ENCODE measurements around the gene DOK3.

DOK3 gene, protein sequence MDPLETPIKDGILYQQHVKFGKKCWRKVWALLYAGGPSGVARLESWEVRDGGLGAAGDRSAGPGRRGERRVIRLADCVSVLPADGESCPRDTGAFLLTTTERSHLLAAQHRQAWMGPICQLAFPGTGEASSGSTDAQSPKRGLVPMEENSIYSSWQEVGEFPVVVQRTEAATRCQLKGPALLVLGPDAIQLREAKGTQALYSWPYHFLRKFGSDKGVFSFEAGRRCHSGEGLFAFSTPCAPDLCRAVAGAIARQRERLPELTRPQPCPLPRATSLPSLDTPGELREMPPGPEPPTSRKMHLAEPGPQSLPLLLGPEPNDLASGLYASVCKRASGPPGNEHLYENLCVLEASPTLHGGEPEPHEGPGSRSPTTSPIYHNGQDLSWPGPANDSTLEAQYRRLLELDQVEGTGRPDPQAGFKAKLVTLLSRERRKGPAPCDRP

DNA sequence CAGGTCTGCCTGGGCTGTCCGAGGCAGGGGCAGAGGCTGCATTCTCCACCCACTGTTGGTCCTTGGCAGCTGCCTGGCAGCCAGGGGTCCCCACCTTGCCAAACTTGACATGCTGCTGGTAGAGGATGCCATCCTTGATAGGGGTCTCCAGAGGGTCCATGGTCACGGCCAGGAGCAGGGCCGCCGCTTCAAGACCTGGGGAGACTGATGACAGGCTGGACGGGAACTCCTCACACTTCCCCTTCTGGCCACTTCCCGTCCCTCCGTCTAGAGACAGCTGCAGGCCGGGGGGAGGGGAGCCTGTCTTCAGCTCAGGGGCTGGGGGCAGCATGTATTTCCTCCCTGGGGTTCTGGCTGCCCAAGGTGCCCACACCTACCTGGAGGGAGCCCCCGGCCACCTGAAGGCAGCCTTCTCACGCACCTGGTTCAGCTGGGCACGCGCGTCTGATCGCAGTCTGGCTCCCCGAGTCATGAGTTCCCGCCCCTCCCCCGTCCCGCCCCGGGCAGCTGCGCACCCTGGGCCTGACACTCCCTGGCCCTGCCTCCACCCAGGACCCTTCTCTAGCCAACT lies at the start of gene DOK3:
Gene DOK3, minus strand, starts transcription at position 446 of the 571 bp plus-strand sequence. Its CDS starts 286 bp downstream, at position 160.
- H3K36me3 ChIP-seq (ENCODE audit: control insufficient read depth, insufficient read depth, low read length): peaks cover 48% of the 10 kb centered on the region
- no peaks in the 10 kb centered on the region for H3K27me3 ChIP-seq (ENCODE audit: control insufficient read depth, insufficient read depth, low read length)
- peaks cover 19% of the 10 kb centered on the region for H3K4me1 ChIP-seq (ENCODE audit: control insufficient read depth, insufficient read depth, low read length)
- H3K9ac ChIP-seq (ENCODE audit: low read length): no peak within 1 kb of the TSS
- H3K9me3 ChIP-seq (ENCODE audit: control insufficient read depth, insufficient read depth, low read depth, low read length): no peaks in the 10 kb centered on the region
- no peak within 1 kb of the TSS for H3K4me3 ChIP-seq (ENCODE audit: low read depth, low read length)
- H3K27ac ChIP-seq (ENCODE audit: low read depth, low read length): peak within 1 kb of the TSS; percentile 30; the same call in 1 of the 2 replicates

DNA sequence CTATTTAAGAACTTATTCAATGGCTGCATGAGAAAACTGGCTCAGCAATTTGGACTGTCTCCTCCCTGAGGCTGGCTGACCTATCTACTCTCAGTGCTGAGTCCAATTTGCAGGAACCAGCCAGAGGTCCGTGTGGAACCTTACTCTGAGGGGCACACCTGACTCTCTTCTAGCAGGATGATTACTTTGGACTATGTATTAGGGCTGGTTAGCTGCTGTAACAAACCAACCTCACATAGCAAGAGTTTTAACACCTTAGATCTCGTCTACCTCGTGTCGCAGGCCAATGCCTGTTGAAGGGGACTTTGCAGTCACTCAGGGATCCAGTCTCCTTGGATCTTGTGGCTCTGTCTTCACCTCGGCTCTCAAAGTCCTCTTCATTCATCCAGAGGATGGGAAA lies 48.2 kb upstream of the DOK3 start:
- Histone ChIP-seq H3K4me3 (ENCODE audit: low read depth, low read length) (no peak overlapping the region), H3K9ac (ENCODE audit: low read length) (no peak overlapping the region), H3K9me3 (ENCODE audit: control insufficient read depth, insufficient read depth, low read depth, low read length) (peaks cover 14% of the 10 kb centered on the region), H3K36me3 (ENCODE audit: control insufficient read depth, insufficient read depth, low read length) (peaks cover 3% of the 10 kb centered on the region), H3K4me1 (ENCODE audit: control insufficient read depth, insufficient read depth, low read length) (peaks cover 16% of the 10 kb centered on the region), H3K27ac (ENCODE audit: low read depth, low read length) (no peak overlapping the region), H3K27me3 (ENCODE audit: control insufficient read depth, insufficient read depth, low read length) (no peaks in the 10 kb centered on the region)

DNA sequence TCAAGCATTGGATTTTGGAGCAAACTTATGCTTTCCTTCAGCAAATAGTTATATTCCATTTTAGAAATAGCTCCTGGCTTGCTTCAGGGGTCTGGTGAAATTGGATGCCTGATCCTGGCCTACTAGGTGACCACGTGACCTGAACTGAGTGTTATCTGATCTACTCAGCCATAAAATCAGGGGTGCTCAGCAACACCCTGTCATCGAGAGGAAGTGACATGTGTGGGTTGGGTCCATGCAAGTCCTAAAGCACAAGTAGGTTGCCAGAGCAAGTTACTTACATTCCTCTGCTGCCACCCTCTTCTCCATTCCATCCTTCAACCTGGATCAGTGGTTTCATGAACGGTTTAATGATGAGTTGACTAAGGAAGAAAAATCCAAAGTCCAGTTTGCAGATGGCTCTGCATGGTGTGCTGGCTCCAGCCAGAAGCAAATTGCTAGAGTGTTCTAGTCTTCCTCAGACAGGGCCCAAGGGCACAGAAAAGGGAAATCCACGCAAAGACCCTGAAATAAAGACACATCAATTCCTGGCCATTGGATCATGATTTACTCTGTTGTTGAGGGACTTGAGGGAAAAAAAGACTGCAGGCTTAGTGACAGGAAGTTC lies 47.5 kb upstream of the DOK3 start:
- Histone ChIP-seq H3K27me3 (ENCODE audit: control insufficient read depth, insufficient read depth, low read length) (no peaks in the 10 kb centered on the region), H3K4me1 (ENCODE audit: control insufficient read depth, insufficient read depth, low read length) (peaks cover 18% of the 10 kb centered on the region), H3K36me3 (ENCODE audit: control insufficient read depth, insufficient read depth, low read length) (peaks cover 9% of the 10 kb centered on the region), H3K27ac (ENCODE audit: low read depth, low read length) (no peak overlapping the region), H3K4me3 (ENCODE audit: low read depth, low read length) (no peak overlapping the region), H3K9me3 (ENCODE audit: control insufficient read depth, insufficient read depth, low read depth, low read length) (peaks cover 9% of the 10 kb centered on the region), H3K9ac (ENCODE audit: low read length) (no peak overlapping the region)

DNA sequence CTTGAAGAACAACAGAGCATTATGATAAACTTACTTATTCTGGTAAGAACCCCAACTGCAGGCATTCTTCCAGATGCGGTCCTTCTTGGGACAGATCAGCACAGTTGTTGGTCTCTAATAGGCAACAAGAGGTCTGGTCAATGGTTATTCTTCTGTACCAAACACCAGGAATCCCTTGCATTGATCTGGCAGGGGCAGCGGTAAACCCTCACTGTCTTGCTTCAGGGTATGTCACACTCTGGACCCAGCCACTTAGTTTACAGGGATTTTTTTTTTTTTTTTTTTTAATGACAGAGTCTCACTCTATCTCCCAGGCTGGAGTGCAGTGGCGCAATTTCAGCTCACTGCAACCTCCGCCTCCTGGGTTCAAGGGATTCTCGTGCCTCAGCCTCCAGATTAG lies 46.0 kb upstream of the DOK3 start:
- H3K4me3 ChIP-seq (ENCODE audit: low read depth, low read length): no peak overlapping the region
- no peak overlapping the region for H3K27ac ChIP-seq (ENCODE audit: low read depth, low read length)
- H3K4me1 ChIP-seq (ENCODE audit: control insufficient read depth, insufficient read depth, low read length): peaks cover 18% of the 10 kb centered on the region
- no peaks in the 10 kb centered on the region for H3K27me3 ChIP-seq (ENCODE audit: control insufficient read depth, insufficient read depth, low read length)
- no peak overlapping the region for H3K9ac ChIP-seq (ENCODE audit: low read length)
- peaks cover 23% of the 10 kb centered on the region for H3K36me3 ChIP-seq (ENCODE audit: control insufficient read depth, insufficient read depth, low read length)
- H3K9me3 ChIP-seq (ENCODE audit: control insufficient read depth, insufficient read depth, low read depth, low read length): no peaks in the 10 kb centered on the region

DNA sequence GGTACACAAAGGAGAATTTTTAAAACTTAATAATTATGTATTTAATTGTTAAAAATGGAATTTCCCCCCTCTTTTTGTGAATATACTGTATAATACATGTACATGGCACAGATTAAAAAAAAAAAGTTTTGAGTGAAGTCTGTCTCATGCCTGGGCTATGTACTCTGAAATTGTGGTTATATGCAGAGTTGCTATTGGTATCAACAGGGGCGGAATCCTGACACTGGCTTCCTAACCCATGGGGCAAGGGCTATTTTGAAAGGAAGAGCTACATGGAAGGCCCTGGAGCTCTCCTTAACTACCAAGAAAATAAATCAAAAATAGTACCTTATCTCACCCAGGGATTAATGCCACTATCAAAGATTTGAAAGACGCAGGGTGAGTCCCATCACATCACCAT lies 45.6 kb upstream of the DOK3 start:
- no peaks in the 10 kb centered on the region for H3K27me3 ChIP-seq (ENCODE audit: control insufficient read depth, insufficient read depth, low read length)
- peaks cover 27% of the 10 kb centered on the region for H3K36me3 ChIP-seq (ENCODE audit: control insufficient read depth, insufficient read depth, low read length)
- H3K27ac ChIP-seq (ENCODE audit: low read depth, low read length): no peak overlapping the region
- H3K4me3 ChIP-seq (ENCODE audit: low read depth, low read length): no peak overlapping the region
- no peak overlapping the region for H3K9ac ChIP-seq (ENCODE audit: low read length)
- peaks cover 18% of the 10 kb centered on the region for H3K4me1 ChIP-seq (ENCODE audit: control insufficient read depth, insufficient read depth, low read length)
- no peaks in the 10 kb centered on the region for H3K9me3 ChIP-seq (ENCODE audit: control insufficient read depth, insufficient read depth, low read depth, low read length)

DNA sequence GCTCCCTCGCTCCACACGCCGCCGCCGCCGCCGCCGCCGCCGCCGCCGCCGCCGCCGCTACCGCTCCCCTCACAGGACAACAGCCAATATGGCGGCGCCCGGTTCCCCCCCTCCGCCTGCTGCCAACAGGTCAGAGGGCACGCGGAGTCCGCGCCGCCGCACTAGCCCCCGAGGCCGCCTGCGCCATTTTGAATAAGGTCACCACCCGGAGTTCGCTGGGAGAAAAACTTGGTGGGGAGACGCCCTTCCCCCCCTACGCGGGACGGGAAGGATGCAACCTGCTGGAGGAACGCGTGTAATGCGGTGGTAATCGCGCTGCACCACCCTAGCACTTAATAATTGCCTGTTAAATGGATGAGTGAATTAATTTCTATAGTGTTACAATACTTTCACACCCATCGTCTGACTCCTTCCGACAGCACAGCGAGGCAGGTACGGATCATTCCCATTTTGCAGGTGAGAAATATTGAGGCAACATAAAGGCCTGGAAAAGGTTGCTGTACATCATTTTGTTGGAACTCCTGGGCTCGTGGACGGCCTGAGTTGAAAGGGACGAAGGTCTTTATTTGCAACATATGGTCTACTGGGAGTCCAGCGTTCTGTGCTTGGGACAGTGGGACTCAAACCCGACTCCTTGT lies 45.0 kb upstream of the DOK3 start, which contains the start of gene FAM193B:
Gene FAM193B, minus strand, starts transcription at position 90 of the 638 bp plus-strand sequence. CDS start 105 bp downstream, outside the sequence.
- Histone ChIP-seq H3K36me3 (ENCODE audit: control insufficient read depth, insufficient read depth, low read length) (peaks cover 30% of the 10 kb centered on the region), H3K27me3 (ENCODE audit: control insufficient read depth, insufficient read depth, low read length) (no peaks in the 10 kb centered on the region), H3K9me3 (ENCODE audit: control insufficient read depth, insufficient read depth, low read depth, low read length) (no peaks in the 10 kb centered on the region), H3K27ac (ENCODE audit: low read depth, low read length) (peak within 1 kb of the TSS; percentile 79; the same call in 1 of the 2 replicates), H3K9ac (ENCODE audit: low read length) (peak within 1 kb of the TSS; percentile 91), H3K4me3 (ENCODE audit: low read depth, low read length) (peak within 1 kb of the TSS; percentile 98), H3K4me1 (ENCODE audit: control insufficient read depth, insufficient read depth, low read length) (peaks cover 18% of the 10 kb centered on the region)

DNA sequence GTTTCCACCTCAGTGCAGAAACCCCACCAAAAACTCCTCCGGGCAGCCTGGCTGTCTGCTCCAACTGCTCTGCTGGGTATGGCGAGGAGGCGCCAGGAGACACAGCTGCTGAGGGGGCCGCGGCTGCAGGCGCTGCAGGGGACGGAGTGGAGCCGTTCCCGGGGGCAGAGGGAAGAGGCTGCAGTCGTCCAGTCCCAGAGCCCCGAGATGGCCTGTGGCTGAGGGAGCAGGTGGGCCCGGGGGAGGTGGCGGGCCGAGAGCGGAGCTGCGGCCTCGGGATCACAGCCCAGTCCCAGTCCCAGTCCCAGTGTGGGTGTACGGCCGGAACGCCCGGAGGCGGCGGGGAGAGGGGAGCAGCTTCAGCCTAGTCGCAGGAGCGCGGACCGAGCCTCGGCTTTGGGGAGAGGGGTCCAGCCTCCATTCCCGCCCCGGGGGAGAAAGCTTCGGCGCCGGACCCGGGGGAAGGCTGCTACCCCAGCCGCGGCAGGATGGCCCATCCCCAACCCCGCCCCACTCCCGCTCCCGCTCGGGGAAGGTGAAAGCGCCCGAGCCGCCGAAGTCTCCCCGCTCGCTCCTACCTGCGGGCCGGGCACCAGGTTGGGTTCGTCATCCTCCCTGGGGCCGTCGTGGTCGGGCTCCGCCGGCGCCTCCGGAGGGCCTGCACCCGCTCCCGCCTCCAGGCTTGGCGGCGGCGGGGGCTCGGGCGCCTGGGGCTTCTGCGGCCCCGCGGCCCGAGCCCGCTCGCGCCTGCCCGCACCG lies 44.2 kb upstream of the DOK3 start:
- H3K27me3 ChIP-seq (ENCODE audit: control insufficient read depth, insufficient read depth, low read length): no peaks in the 10 kb centered on the region
- H3K27ac ChIP-seq (ENCODE audit: low read depth, low read length): peak overlapping the region; percentile 79; the same call in 1 of the 2 replicates
- no peaks in the 10 kb centered on the region for H3K9me3 ChIP-seq (ENCODE audit: control insufficient read depth, insufficient read depth, low read depth, low read length)
- peaks cover 31% of the 10 kb centered on the region for H3K36me3 ChIP-seq (ENCODE audit: control insufficient read depth, insufficient read depth, low read length)
- H3K4me1 ChIP-seq (ENCODE audit: control insufficient read depth, insufficient read depth, low read length): peaks cover 18% of the 10 kb centered on the region
- peak overlapping the region; percentile 91 for H3K9ac ChIP-seq (ENCODE audit: low read length)
- peak overlapping the region; percentile 98 for H3K4me3 ChIP-seq (ENCODE audit: low read depth, low read length)

DNA sequence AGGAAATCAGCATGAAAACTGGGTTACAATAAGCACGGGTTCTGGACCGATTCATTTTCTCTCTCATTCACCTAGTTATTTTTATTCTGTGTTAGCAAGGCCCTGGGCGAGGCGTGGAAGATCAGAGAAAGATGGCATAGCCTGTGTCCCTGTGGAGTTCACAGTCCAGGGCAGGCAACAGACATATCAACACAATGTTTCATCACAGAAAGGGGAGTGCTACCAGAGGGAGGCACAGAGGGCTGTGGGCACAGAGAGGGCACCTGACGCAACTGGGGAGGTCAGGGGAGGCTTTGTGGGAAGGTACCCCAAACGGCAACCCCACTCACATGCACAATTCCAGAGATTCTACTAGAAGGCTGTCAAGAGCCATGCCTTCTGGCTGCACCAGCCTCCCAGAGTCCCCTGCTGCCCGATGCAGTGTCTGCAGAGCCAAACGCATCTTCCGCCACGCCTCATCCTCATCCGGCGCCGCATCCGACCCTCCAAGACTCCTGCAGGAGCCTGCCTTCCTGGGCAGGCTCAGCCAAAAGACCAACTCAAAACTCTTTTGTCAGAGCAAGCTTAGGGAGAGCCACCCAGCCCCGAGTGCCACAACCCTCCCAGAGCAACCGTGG lies 43.3 kb upstream of the DOK3 start:
- H3K27me3 ChIP-seq (ENCODE audit: control insufficient read depth, insufficient read depth, low read length): no peaks in the 10 kb centered on the region
- H3K4me1 ChIP-seq (ENCODE audit: control insufficient read depth, insufficient read depth, low read length): peaks cover 18% of the 10 kb centered on the region
- H3K9ac ChIP-seq (ENCODE audit: low read length): peak overlapping the region; percentile 91
- H3K4me3 ChIP-seq (ENCODE audit: low read depth, low read length): peak overlapping the region; percentile 98
- no peaks in the 10 kb centered on the region for H3K9me3 ChIP-seq (ENCODE audit: control insufficient read depth, insufficient read depth, low read depth, low read length)
- peaks cover 33% of the 10 kb centered on the region for H3K36me3 ChIP-seq (ENCODE audit: control insufficient read depth, insufficient read depth, low read length)
- H3K27ac ChIP-seq (ENCODE audit: low read depth, low read length): peak overlapping the region; percentile 79; the same call in 1 of the 2 replicates

DNA sequence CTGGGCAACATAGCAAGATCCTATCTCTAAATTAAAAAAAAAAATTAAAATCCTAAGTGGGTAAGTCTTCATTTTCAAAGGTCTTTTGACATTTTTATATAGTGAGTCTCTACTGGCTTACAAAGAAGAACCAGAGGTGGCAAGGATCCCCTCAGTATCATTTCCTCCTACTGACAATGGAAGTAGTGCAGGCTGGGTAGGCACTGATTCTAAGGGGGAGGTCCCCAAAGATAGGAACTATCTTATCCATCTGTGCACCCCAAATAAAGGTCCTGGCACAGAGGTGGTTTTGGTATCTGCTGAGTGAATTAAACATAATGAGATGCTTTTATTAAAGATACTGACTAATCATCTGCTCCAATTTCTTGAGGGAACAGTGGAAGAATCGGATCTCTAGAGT lies 40.5 kb upstream of the DOK3 start:
- H3K27me3 ChIP-seq (ENCODE audit: control insufficient read depth, insufficient read depth, low read length): no peaks in the 10 kb centered on the region
- H3K27ac ChIP-seq (ENCODE audit: low read depth, low read length): no peak overlapping the region
- no peak overlapping the region for H3K9ac ChIP-seq (ENCODE audit: low read length)
- peaks cover 24% of the 10 kb centered on the region for H3K4me1 ChIP-seq (ENCODE audit: control insufficient read depth, insufficient read depth, low read length)
- H3K9me3 ChIP-seq (ENCODE audit: control insufficient read depth, insufficient read depth, low read depth, low read length): no peaks in the 10 kb centered on the region
- no peak overlapping the region for H3K4me3 ChIP-seq (ENCODE audit: low read depth, low read length)
- peaks cover 33% of the 10 kb centered on the region for H3K36me3 ChIP-seq (ENCODE audit: control insufficient read depth, insufficient read depth, low read length)

DNA sequence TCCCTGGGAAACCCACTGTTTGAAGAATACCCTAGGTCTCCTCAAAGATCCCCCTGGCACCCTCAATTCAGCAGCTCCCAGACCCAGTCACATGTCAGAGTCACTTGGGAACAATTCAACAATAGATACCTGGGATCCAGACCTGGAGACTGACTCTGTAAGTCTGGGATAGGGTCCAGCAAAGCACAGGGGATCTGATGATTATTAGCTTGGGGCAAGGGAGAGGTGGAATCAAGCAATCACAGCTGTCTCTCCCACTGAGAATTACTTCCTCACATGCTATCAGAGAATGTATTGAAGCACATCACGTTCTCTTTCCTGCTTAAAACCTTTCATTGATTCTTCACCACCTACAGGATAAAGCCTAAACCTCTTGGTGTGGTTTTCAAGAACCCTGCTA lies 38.9 kb upstream of the DOK3 start:
- H3K4me3 ChIP-seq (ENCODE audit: low read depth, low read length): no peak overlapping the region
- H3K9me3 ChIP-seq (ENCODE audit: control insufficient read depth, insufficient read depth, low read depth, low read length): no peaks in the 10 kb centered on the region
- H3K36me3 ChIP-seq (ENCODE audit: control insufficient read depth, insufficient read depth, low read length): peaks cover 33% of the 10 kb centered on the region
- H3K9ac ChIP-seq (ENCODE audit: low read length): no peak overlapping the region
- H3K27me3 ChIP-seq (ENCODE audit: control insufficient read depth, insufficient read depth, low read length): no peaks in the 10 kb centered on the region
- no peak overlapping the region for H3K27ac ChIP-seq (ENCODE audit: low read depth, low read length)
- H3K4me1 ChIP-seq (ENCODE audit: control insufficient read depth, insufficient read depth, low read length): peaks cover 20% of the 10 kb centered on the region

Measured in HUES6 (cell line).